ENCODE data around the gene CORO7. TPM values are rescaled to one million over a fixed set of nuclear protein-coding genes. Genes with fewer than 3 reads are reported as not detected.

Gene CORO7
- total RNA-seq, 4 donors from 2014 or later: 5.7 to 15.3 (median 7.2) TPM

DNA sequence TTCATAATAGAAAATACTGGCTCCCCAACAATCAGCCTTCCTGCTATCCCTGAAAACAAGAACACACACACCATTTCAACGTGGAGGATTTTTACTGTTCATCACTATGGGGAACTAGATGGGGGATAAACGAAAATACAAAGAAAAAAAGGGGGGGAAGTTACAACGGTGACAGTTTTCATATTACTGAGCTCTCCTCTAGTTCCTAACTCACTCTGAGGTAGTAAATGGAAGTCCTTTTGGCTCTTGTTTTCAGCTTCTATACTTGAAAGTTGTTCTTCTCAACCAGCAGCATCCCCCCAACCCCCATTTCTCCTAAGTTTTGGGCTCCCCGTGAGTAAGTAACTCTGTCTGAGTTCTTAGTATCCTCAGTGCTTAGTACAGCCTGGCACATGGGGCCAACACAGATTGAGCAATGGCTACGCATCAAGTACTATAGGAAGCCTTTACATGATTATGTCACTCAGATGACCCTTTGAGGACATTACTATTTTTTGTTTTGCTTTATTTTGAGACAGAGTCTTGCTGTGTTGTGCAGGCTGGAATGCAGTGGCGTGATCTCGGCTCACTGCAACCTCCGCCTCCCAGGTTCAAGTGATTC, 4.2 kb upstream of the CORO7 start:
- Histone ChIP-seq H3K4me3 (no peak overlapping the region), H3K27me3 (no peaks in the 10 kb centered on the region), H3K36me3 (no peaks in the 10 kb centered on the region), H3K27ac (no peak overlapping the region), H3K9me3 (no peaks in the 10 kb centered on the region), H3K4me1 (peaks cover 7 to 8% of the 10 kb centered on the region in 2 donors)
- DNase-seq (no peak), ATAC-seq (no peak)
- TF ChIP-seq, protein P1, sequence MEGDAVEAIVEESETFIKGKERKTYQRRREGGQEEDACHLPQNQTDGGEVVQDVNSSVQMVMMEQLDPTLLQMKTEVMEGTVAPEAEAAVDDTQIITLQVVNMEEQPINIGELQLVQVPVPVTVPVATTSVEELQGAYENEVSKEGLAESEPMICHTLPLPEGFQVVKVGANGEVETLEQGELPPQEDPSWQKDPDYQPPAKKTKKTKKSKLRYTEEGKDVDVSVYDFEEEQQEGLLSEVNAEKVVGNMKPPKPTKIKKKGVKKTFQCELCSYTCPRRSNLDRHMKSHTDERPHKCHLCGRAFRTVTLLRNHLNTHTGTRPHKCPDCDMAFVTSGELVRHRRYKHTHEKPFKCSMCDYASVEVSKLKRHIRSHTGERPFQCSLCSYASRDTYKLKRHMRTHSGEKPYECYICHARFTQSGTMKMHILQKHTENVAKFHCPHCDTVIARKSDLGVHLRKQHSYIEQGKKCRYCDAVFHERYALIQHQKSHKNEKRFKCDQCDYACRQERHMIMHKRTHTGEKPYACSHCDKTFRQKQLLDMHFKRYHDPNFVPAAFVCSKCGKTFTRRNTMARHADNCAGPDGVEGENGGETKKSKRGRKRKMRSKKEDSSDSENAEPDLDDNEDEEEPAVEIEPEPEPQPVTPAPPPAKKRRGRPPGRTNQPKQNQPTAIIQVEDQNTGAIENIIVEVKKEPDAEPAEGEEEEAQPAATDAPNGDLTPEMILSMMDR (IDR thresholded peaks at IDR 0.05 in 4 of 5, conservative IDR thresholded peaks at IDR 0.05 in 1 of 5): no peak
- TF ChIP-seq POLR2A (IDR thresholded peaks at IDR 0.05): no peak
- intact Hi-C loops (cut with DNase I; ENCODE audit: low total_unique reads) (no loop called here), in situ Hi-C loops (cut with MboI; ENCODE audit: low sequenced_read_pairs in 4 of 4) (no loop called here)

DNA sequence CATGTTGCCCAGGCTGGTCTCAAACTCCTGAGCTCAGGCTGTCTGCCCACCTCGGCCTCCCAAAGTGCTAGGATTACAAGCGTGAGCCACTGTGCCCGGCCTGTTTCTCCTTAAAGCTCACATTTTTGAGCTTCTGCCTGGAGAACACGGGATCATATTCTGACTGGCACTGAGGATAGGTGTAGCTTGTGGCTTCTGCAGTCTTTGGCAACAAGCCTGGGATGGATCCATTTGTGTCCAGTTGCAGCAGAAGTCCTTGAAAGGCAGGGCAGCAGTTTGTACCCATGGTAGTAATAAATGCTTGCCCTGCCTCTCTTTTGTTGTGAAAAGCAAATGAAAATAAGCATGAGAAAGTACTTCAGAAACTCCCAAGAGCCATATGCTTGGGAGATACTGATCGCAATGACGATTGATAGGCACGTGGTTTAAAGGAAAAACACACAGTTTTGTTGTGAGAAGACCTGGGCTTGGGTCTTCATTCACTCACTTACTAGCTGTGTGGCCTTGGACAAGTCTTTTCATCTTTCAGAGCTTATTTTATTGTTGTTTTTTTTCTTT, 3.1 kb upstream of the CORO7 start:
- no peaks in the 10 kb centered on the region for H3K9me3 ChIP-seq
- in situ Hi-C loops (cut with MboI; ENCODE audit: low sequenced_read_pairs in 4 of 4) (loop anchor here in 3 of 4 donors (10.0 kb wide), 2 partner anchors 65 to 135 kb away; partner anchors contain the start of gene PAM16 (in 2 of the 3)), intact Hi-C loops (cut with DNase I; ENCODE audit: low total_unique reads) (loop anchor here (5.0 kb wide), 1 partner anchor 67 kb away; the partner anchor contains the start of gene PAM16)
- H3K36me3 ChIP-seq: no peaks in the 10 kb centered on the region
- H3K27me3 ChIP-seq: no peaks in the 10 kb centered on the region
- H3K4me3 ChIP-seq: no peak overlapping the region
- no peak overlapping the region for H3K27ac ChIP-seq
- ATAC-seq (no peak), DNase-seq (no peak)
- H3K4me1 ChIP-seq: peaks cover 4 to 11% of the 10 kb centered on the region in 2 donors
- no peak for TF ChIP-seq POLR2A (IDR thresholded peaks at IDR 0.05)
- TF ChIP-seq, protein P1 (IDR thresholded peaks at IDR 0.05 in 4 of 5, conservative IDR thresholded peaks at IDR 0.05 in 1 of 5): no peak

DNA sequence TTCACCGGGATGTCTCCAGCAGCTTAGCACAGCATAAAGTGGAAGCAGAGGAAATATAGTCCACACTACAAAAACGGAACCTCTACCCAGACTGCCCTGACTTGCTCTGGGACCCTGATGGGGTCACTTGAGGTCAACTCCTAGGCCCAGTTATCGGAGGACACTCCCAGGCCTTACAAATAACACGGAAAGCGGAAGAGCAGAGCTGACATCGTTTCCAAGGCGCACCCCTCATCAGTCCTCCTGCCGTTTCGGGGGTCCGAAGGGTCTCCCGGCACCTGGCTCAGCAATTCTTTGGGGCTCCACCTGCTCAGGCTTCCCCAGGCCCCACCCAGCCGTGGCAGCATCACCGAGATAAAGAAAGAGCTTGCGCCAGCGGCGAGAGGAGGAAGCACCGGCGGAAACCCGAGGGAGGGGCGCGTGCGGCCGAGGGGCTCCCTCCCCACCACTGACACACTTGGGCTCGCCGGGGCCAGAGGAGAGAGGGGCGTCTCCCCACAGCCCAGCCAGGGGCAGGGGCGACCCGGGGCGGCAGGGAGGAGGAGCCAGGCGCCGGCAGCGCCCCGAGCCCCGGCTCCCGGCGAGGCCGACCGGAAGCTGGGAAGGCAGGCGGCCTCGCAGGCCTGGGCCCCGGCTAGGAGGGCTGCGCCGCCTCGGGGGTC, 727 bp downstream of the CORO7 start:
- in situ Hi-C loops (cut with MboI; ENCODE audit: low sequenced_read_pairs in 4 of 4): loop anchor here in 3 of 4 donors (10.0 kb wide), 2 partner anchors 61 to 131 kb away; partner anchors contain the start of gene PAM16 (in 2 of the 3)
- peak overlapping the region; percentile 48 to 71 (median 65) for H3K27ac ChIP-seq
- no peaks in the 10 kb centered on the region for H3K36me3 ChIP-seq
- H3K4me3 ChIP-seq: peak overlapping the region; percentile 65 to 92 (median 78)
- no peaks in the 10 kb centered on the region for H3K27me3 ChIP-seq
- peak in 1 of 2 donors; percentile 14 for TF ChIP-seq POLR2A (IDR thresholded peaks at IDR 0.05)
- TF ChIP-seq, protein P1 (IDR thresholded peaks at IDR 0.05 in 4 of 5, conservative IDR thresholded peaks at IDR 0.05 in 1 of 5): no peak
- H3K4me1 ChIP-seq: peaks cover 3 to 9% of the 10 kb centered on the region in 2 donors
- no peaks in the 10 kb centered on the region for H3K9me3 ChIP-seq
- DNase-seq: no peak
- ATAC-seq: peak; percentile 20 to 23
- intact Hi-C loops (cut with DNase I; ENCODE audit: low total_unique reads): loop anchor here (5.0 kb wide), 1 partner anchor 63 kb away; the partner anchor contains the start of gene PAM16

DNA sequence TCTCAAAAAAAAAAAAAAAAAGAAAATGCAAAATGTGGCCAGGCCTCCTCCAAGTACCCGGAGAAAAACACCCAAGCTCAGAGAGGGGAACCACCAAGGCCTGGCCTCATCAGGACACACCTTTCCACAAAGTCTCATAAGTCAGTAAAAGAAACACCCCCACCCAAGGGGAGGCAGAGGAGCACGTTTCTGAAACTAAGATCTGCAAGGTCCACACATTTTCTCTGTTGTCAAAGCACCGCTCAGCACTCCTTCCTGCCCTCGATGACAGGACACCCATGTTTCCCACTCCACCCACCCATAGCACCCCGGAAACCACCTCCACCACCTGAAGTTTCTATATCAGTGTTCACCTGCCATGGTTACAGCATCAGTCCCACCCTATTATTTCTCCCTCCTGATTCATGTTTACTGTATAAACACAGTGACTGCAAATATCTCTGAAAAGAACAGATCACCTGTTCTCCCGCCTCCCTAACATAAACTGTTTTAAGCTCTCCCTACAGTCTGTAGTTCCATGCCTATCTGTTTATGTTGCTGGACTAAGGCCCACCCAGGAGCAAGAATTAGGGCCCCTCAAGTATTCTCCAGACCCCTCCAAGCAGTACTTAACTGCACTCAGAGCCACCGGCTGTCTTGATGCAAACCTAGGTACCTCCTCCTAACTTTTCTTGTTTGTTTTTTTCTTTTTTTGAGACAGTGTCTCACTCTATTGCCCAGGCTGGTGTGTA, 2.0 kb downstream of the CORO7 start:
- no peaks in the 10 kb centered on the region for H3K27me3 ChIP-seq
- DNase-seq (no peak), ATAC-seq (no peak)
- H3K4me1 ChIP-seq: peaks cover 3 to 9% of the 10 kb centered on the region in 2 donors
- TF ChIP-seq, protein P1 (IDR thresholded peaks at IDR 0.05 in 4 of 5, conservative IDR thresholded peaks at IDR 0.05 in 1 of 5): no peak
- TF ChIP-seq POLR2A (IDR thresholded peaks at IDR 0.05): no peak
- intact Hi-C loops (cut with DNase I; ENCODE audit: low total_unique reads) (no loop called here), in situ Hi-C loops (cut with MboI; ENCODE audit: low sequenced_read_pairs in 4 of 4) (loop anchor here in 3 of 4 donors (10.0 kb wide), 2 partner anchors 60 to 130 kb away; partner anchors contain the start of gene PAM16 (in 2 of the 3))
- no peaks in the 10 kb centered on the region for H3K36me3 ChIP-seq
- H3K4me3 ChIP-seq: no peak overlapping the region
- no peak overlapping the region for H3K27ac ChIP-seq
- no peaks in the 10 kb centered on the region for H3K9me3 ChIP-seq
